GM20000 (cell line): ENCODE data around the gene PLEKHG5.
A peak's percentile ranks its signal among the peaks of the same experiment; 100 is the strongest.

Experiments
- DNase-seq: peaks from one replicate; pipeline ENCODE4 v3.0.0; 2012; ENCODE audit warnings: low spot score
- TF ChIP-seq, protein P1 (sequence below): IDR thresholded peaks from 2 replicates; pipeline ENCODE4 v1.5.1; 2012; ENCODE audit warnings: mild to moderate bottlenecking, control low read depth; ENCODE audit errors: extremely low read depth, missing control alignments

Gene PLEKHG5

DNA sequence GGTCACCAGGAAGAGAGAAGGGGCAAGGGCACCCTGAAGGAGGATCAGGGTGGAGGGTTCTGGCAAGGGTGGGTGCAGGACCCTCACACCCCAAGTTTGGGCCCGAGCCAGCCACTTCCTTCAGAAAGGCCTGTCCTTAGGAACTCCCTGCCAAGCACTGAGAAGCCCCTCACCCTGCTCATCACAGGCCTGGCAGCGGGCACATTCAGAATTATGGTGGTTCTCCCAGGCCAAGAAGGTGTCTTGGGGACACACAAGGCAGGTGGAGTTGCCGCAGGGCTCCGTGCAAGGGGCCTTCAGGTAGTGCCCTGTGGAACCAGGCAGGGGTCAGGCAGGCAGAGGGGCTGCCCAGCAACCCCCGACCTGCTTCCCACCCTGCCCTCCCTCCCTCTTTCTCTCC, 26.6 kb downstream of the PLEKHG5 start:
- no peak for DNase-seq
- TF ChIP-seq, protein P1, sequence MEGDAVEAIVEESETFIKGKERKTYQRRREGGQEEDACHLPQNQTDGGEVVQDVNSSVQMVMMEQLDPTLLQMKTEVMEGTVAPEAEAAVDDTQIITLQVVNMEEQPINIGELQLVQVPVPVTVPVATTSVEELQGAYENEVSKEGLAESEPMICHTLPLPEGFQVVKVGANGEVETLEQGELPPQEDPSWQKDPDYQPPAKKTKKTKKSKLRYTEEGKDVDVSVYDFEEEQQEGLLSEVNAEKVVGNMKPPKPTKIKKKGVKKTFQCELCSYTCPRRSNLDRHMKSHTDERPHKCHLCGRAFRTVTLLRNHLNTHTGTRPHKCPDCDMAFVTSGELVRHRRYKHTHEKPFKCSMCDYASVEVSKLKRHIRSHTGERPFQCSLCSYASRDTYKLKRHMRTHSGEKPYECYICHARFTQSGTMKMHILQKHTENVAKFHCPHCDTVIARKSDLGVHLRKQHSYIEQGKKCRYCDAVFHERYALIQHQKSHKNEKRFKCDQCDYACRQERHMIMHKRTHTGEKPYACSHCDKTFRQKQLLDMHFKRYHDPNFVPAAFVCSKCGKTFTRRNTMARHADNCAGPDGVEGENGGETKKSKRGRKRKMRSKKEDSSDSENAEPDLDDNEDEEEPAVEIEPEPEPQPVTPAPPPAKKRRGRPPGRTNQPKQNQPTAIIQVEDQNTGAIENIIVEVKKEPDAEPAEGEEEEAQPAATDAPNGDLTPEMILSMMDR: no peak

DNA sequence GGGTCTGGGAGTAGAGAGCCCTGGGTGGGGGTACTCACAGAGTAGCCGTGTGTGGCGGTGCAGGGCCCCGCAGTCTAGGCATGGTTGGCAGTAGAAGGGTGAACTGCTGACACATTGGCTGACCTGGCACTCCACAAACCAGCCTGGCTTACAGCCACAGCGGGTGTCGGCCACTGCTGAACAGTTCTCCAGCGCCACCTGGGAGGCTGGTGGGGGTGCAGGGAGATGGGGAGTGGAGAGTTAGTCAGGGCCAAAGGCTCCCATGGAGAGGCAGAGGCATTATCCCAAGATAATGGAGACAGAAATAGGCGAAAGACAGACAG, 27.0 kb downstream of the PLEKHG5 start:
- TF ChIP-seq, protein P1: no peak
- no peak for DNase-seq

DNA sequence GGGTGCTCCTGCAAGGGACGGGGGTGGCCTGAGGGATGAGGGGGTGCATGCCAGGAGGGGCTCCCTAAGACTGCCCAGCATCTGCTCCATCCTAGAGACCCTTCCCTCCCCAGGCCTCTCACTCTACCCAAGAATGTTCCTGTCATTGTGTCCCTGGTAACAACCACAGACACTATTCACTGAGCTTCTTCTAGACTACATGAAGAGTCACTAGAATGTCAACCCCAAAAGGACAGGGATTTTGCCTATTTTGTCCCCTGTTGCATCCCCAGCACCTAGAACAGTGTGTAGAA, 28.4 kb downstream of the PLEKHG5 start:
- TF ChIP-seq, protein P1: no peak
- DNase-seq: no peak

DNA sequence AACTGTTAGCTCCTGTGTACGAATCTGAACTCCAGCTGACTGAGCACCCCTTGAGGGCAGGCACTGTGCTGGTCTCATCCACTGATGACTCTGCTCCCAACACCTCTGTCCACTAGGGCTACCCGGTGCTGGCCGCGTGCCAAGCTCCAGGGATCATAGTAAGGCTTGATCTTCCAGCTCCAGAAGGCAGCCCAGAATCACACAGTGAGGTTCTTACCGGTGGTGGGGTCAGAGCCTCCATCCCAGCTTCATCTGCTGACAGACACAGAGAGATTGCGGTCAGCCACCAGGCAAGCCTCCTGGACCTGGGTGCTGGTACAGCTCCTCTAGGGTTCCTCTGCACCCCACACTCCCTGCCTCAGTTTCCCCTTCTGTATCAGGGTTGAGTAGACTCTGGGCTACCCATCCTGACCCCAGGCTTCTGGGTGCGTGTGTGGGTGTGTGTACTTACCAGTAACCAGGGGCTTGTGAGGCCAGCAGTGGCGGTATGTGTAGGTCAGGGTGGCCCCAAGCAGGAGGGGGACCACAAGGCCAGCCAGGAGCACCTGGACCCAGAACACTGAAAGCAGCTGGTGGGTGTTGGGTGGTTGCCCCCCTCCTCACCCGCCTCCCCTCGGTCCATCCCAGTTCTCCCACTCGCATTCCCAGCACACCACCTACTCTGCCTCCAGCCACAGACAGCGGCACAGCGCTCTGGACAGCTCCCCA, 28.9 kb downstream of the PLEKHG5 start:
- TF ChIP-seq, protein P1: no peak

DNA sequence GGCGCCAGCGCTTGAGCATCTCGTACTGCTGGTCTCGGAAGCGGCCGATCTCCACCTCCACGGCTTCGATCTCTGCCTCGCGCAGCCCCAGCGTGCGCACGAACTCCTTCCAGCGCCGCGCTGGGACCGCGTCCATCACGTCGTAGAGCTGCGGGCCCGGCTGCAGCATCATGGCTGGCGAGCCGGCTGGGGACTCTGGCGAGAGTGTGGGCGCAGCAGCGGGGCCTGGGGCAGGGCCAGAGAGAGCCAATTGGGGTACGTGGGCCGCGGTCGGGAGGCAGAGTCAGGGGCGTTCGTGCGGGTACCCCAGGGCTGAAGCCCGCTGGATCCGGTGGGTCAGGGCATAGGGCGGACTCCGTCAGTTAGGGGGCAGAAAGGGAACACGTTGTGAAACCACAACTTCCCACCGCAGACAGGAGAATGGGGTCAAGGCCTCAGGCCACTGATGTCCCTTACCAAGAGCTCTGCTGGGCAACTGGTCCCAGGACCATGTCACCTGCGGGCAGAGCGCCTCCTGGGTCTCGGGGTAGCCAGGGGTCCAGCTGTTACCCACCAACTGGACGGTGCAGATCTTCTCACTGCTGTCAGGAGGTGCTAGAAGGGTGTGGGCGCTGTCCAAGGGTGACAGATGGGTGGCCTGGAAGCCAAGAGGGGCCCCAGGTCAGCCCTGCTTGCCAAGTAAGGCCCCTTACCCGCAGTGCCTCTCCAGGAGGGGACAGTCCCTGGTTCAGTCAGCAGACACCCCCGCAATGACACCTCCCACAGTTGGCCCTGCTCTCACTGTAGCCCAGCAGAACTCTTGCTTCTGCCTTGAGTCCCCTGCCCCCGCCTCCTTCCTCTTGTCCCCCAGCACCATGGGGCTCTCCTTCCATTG, 29.7 kb downstream of the PLEKHG5 start:
- no peak for DNase-seq
- TF ChIP-seq, protein P1: no peak

More for the DNA sequence above, 28.9 kb downstream of the PLEKHG5 start:
- DNase-seq: no peak

DNA sequence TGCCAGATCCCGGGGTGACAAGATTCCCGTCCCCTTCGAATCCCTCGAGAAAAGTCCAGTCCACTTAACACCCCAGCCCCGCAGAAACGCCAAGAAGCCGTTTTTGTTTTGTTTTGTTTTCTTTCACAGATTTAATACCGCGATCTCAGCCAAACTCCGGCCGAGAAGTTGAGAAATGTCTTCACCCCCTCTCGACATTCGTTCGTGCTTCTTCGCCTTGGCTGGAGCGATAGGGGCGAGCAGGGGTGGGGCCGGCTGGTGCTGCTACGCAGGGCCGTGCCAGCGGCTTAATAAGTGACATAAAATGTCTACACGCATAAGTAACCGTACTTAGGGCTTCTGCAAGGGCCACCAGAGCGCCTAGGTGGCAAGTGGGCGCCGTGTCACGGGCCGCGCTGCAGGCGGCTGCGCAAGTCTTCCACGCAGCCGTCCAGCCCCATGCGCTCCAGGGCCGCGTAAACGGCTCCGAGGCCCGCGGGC, 30.4 kb downstream of the PLEKHG5 start:
- TF ChIP-seq, protein P1: no peak
- no peak for DNase-seq

DNA sequence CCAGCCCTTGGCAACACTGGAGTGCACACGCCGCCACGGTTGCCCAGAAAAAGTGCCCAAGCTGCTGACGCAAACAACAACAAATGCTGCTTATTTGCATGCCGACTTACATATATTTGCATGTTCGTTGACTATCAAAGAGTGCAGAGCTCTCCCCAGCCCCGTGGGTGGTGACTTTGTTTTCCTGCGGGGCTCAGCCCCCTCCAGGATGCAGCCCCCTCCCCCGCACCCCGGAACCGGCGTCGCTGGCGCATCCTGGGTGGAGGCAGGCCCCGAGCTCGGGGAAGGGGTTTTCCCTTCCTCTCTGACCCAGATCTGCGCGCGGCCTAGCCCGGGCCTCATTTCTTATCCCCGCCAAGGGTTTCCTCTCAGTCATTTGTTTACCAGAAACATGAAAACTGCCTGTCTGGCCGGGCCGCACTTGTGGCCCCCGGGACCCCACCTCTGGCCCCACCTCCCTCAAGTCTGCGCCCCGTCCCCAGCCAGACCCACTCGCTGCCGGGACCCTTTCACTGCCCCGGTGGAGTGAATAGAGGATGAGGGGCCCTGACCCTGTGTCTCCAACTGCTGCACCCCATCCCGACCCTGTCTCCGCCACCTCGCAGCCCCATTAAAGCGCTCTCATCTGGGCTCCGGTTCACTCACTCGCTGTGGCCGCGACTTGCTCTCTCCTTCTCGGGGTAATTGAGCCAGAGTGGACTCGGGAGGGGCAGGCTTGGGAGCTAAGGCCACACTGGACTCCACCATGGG, 31.0 kb downstream of the PLEKHG5 start:
- peak; percentile 87 for DNase-seq
- TF ChIP-seq, protein P1: no peak
